ENCODE results near the gene AACS. TPM values are rescaled to one million over a fixed set of nuclear protein-coding genes. Genes with fewer than 3 reads are reported as not detected.

Gene AACS
- total and polyA plus RNA-seq, 10 of the 15 experiments (the other 5 are each of a cell fraction or from before 2014, with no cell fraction given) = 10.1 to 34.0 (median 21.1) TPM

GRCh38 chr12:125114365-125115141 lies 49.3 kb downstream of the AACS start (continued):
- no peak for TF ChIP-seq USF2 (IDR thresholded peaks at IDR 0.05; ENCODE audit: borderline replicate concordance, low read depth, low read length)
- TF ChIP-seq TCF7 (IDR thresholded peaks at IDR 0.05; ENCODE audit: borderline replicate concordance) = no peak
- no peak for TF ChIP-seq ZZZ3 (IDR thresholded peaks at IDR 0.05; ENCODE audit: control insufficient read depth, insufficient read length, low read depth)
- TF ChIP-seq NR2C2 (IDR thresholded peaks at IDR 0.05; ENCODE audit: borderline replicate concordance, control insufficient read depth, insufficient read length, low read depth) = no peak
- TF ChIP-seq JUNB (IDR thresholded peaks at IDR 0.05) = peak; percentile 47; the same call in 1 of the 2 replicates
- no peak for TF ChIP-seq KDM1A (IDR thresholded peaks at IDR 0.05; ENCODE audit: borderline replicate concordance)
- no peak for TF ChIP-seq NFYA (IDR thresholded peaks at IDR 0.05; ENCODE audit: borderline replicate concordance, low read depth, low read length)
- TF ChIP-seq, protein P1, sequence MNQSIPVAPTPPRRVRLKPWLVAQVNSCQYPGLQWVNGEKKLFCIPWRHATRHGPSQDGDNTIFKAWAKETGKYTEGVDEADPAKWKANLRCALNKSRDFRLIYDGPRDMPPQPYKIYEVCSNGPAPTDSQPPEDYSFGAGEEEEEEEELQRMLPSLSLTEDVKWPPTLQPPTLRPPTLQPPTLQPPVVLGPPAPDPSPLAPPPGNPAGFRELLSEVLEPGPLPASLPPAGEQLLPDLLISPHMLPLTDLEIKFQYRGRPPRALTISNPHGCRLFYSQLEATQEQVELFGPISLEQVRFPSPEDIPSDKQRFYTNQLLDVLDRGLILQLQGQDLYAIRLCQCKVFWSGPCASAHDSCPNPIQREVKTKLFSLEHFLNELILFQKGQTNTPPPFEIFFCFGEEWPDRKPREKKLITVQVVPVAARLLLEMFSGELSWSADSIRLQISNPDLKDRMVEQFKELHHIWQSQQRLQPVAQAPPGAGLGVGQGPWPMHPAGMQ (IDR thresholded peaks at IDR 0.05; ENCODE audit: borderline replicate concordance) = no peak
- TF ChIP-seq HDAC2 (IDR thresholded peaks at IDR 0.05) = no peak
- TF ChIP-seq BHLHE40 (IDR thresholded peaks at IDR 0.05; ENCODE audit: borderline replicate concordance in 1 of 2, low read depth in 2 of 2, low read length in 1 of 2) = peak in 1 of 2 experiments; percentile 60; a peak in 3 of 4 replicates
- TF ChIP-seq CREB1 (IDR thresholded peaks at IDR 0.05; ENCODE audit: low read depth) = peak; percentile 50; the same call in 1 of the 2 replicates
- TF ChIP-seq GABPA (IDR thresholded peaks at IDR 0.05; ENCODE audit: low read depth) = peak; percentile 34; the same call in 1 of the 2 replicates
- TF ChIP-seq, protein P2, sequence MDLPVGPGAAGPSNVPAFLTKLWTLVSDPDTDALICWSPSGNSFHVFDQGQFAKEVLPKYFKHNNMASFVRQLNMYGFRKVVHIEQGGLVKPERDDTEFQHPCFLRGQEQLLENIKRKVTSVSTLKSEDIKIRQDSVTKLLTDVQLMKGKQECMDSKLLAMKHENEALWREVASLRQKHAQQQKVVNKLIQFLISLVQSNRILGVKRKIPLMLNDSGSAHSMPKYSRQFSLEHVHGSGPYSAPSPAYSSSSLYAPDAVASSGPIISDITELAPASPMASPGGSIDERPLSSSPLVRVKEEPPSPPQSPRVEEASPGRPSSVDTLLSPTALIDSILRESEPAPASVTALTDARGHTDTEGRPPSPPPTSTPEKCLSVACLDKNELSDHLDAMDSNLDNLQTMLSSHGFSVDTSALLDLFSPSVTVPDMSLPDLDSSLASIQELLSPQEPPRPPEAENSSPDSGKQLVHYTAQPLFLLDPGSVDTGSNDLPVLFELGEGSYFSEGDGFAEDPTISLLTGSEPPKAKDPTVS (IDR thresholded peaks at IDR 0.05; ENCODE audit: low read depth, low read length) = no peak
- TF ChIP-seq ATF7 (IDR thresholded peaks at IDR 0.05; ENCODE audit: low read depth) = 0 out of 2 replicates have a peak, but pooled peaks have one; percentile 11
- TF ChIP-seq BCL3 (IDR thresholded peaks at IDR 0.05; ENCODE audit: borderline replicate concordance, insufficient read depth, low read depth, low read length, poor library complexity, severe bottlenecking) = peak; percentile 31
- no peak for TF ChIP-seq SREBF1 (IDR thresholded peaks at IDR 0.05; ENCODE audit: low read length)
- peak; percentile 53 for TF ChIP-seq RUNX3 (IDR thresholded peaks at IDR 0.05; ENCODE audit: low read length)
- no peak for TF ChIP-seq NRF1 (conservative IDR thresholded peaks at IDR 0.05; ENCODE audit: low read depth, low read length)
